ENCODE measurements around the gene PROZ. TPM values are rescaled to one million over a fixed set of nuclear protein-coding genes. Genes with fewer than 3 reads are reported as not detected.

The PROZ gene
- total and polyA plus RNA-seq, 7 experiments from 2014 or later, result 0.24 TPM; not detected in 6

DNA sequence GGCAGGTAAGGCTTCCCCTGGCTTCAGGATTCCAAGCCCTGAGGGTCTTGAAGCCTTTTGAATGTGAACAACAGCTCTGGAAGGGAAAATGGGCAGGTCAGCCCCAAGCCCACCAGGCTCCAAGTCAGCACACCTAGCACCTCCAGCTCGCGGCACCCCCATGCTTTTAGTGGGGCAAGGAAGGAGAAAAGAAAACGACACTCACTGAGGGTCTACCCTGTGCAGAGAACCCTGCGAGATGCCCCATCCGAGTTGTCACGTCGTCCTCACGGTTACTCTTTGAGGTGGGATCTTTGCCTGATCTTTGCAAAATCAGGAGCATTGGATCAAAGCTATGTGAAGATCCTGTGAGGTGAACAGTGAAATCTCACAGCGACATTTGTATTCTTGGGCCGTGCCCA is 41.6 kb upstream of the PROZ start:
- Mint-ChIP-seq H3K36me3 (no peaks in the 10 kb centered on the region), H3K4me1 (no peaks in the 10 kb centered on the region), H3K27ac (no peak overlapping the region), H3K27me3 (no peaks in the 10 kb centered on the region), H3K4me3 (no peak overlapping the region), H3K9me3 (no peaks in the 10 kb centered on the region)
- Histone ChIP-seq H3K27ac (ENCODE audit: low read depth, low read length) (no peak overlapping the region), H3K36me3 (ENCODE audit: control insufficient read depth in 2 of 3, insufficient read depth in 3 of 3, low read length in 3 of 3) (no peaks in the 10 kb centered on the region), H3K4me1 (ENCODE audit: control insufficient read depth in 2 of 2, insufficient read depth in 2 of 2, low read length in 2 of 2) (peaks cover 0 to 3% of the 10 kb centered on the region in 2 donors), H3K27me3 (ENCODE audit: control insufficient read depth in 2 of 2, insufficient read depth in 2 of 2, low read length in 2 of 2) (no peaks in the 10 kb centered on the region), H3K9me3 (ENCODE audit: control insufficient read depth in 2 of 3, low read length in 3 of 3) (no peaks in the 10 kb centered on the region), H3K4me3 (ENCODE audit: low read length) (no peak overlapping the region)
- DNase-seq (no peak), ATAC-seq (no peak)
- POLR2A ChIA-PET, result no interaction called here
- intact Hi-C loops (cut with micrococcal nuclease), result no loop called here
- CTCF ChIA-PET, result no interaction called here

DNA sequence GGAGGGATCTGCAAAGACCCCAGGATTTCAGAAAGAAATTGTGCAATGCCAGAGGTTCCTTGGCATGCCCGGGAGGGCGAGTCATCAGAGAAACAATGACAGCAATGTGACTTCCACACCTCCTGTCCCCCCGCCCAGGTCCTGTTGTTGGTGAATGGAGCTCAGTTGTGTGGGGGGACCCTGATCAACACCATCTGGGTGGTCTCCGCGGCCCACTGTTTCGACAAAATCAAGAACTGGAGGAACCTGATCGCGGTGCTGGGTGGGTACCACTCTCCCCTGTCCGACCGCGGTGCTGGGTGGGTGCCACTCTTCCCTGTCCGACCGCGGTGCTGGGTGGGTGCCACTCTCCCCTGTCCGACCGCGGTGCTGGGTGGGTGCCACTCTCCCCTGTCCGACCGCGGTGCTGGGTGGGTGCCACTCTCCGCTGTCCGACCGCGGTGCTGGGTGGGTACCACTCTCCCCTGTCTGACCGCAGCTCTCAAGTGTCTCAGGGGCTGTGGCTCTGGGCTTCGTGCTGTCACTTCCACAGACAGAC is 41.0 kb upstream of the PROZ start:
- Mint-ChIP-seq H3K4me3 (no peak overlapping the region), H3K27me3 (no peaks in the 10 kb centered on the region), H3K9me3 (no peaks in the 10 kb centered on the region), H3K4me1 (no peaks in the 10 kb centered on the region), H3K36me3 (no peaks in the 10 kb centered on the region), H3K27ac (no peak overlapping the region)
- Histone ChIP-seq H3K27me3 (ENCODE audit: control insufficient read depth in 2 of 2, insufficient read depth in 2 of 2, low read length in 2 of 2) (no peaks in the 10 kb centered on the region), H3K4me1 (ENCODE audit: control insufficient read depth in 2 of 2, insufficient read depth in 2 of 2, low read length in 2 of 2) (peaks cover 0 to 3% of the 10 kb centered on the region in 2 donors), H3K4me3 (ENCODE audit: low read length) (no peak overlapping the region), H3K27ac (ENCODE audit: low read depth, low read length) (no peak overlapping the region), H3K9me3 (ENCODE audit: control insufficient read depth in 2 of 3, low read length in 3 of 3) (no peaks in the 10 kb centered on the region), H3K36me3 (ENCODE audit: control insufficient read depth in 2 of 3, insufficient read depth in 3 of 3, low read length in 3 of 3) (no peaks in the 10 kb centered on the region)
- CTCF ChIA-PET, result no interaction called here
- POLR2A ChIA-PET, result no interaction called here
- ATAC-seq (no peak), DNase-seq (no peak)
- intact Hi-C loops (cut with micrococcal nuclease), result no loop called here

DNA sequence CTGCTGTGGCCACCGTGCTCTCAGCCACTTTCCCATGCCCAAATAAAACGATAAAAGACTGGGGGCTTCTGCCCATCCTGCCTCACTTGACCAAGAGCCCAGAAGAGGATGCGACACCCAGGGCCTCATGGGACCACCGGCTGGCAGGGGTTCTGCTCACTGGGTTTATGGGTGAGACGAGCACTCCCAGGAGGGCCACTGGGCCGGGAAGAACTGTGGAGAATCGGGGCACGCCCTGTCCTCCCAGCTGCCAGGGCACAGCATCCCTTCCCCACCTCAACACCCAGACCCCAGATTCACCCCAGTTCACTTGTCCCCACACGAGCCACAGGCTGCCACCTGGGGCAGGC is 40.6 kb upstream of the PROZ start:
- Mint-ChIP-seq H3K27ac (no peak overlapping the region), H3K36me3 (no peaks in the 10 kb centered on the region), H3K4me1 (peaks cover 0 to under 1% (median 0%) of the 10 kb centered on the region in 7 donors), H3K4me3 (no peak overlapping the region), H3K27me3 (peaks cover 0 to under 1% (median 0%) of the 10 kb centered on the region in 5 donors), H3K9me3 (no peaks in the 10 kb centered on the region)
- ChIA-PET POLR2A (no interaction called here), CTCF (no interaction called here)
- intact Hi-C loops (cut with micrococcal nuclease), result no loop called here
- no peaks in the 10 kb centered on the region for H3K9me3 ChIP-seq (ENCODE audit: control insufficient read depth in 2 of 3, low read length in 3 of 3)
- H3K4me3 ChIP-seq (ENCODE audit: low read length), result no peak overlapping the region
- no peaks in the 10 kb centered on the region for H3K27me3 ChIP-seq (ENCODE audit: control insufficient read depth in 2 of 2, insufficient read depth in 2 of 2, low read length in 2 of 2)
- DNase-seq, result no peak
- H3K4me1 ChIP-seq (ENCODE audit: control insufficient read depth in 2 of 2, insufficient read depth in 2 of 2, low read length in 2 of 2), result peaks cover 0 to 3% of the 10 kb centered on the region in 2 donors
- no peaks in the 10 kb centered on the region for H3K36me3 ChIP-seq (ENCODE audit: control insufficient read depth in 2 of 3, insufficient read depth in 3 of 3, low read length in 3 of 3)
- H3K27ac ChIP-seq (ENCODE audit: low read depth, low read length), result no peak overlapping the region
- no peak for ATAC-seq

DNA sequence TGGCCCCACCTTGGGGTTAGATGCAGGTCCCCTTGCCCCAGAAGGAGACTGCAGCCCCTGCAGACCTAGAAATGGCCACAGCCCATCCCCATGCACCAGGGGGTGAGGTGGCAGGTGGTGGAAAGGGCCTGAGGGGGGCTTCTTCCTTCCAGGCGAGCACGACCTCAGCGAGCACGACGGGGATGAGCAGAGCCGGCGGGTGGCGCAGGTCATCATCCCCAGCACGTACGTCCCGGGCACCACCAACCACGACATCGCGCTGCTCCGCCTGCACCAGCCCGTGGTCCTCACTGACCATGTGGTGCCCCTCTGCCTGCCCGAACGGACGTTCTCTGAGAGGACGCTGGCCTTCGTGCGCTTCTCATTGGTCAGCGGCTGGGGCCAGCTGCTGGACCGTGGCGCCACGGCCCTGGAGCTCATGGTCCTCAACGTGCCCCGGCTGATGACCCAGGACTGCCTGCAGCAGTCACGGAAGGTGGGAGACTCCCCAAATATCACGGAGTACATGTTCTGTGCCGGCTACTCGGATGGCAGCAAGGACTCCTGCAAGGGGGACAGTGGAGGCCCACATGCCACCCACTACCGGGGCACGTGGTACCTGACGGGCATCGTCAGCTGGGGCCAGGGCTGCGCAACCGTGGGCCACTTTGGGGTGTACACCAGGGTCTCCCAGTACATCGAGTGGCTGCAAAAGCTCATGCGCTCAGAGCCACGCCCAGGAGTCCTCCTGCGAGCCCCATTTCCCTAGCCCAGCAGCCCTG is 40.0 kb upstream of the PROZ start:
- H3K4me3 Mint-ChIP-seq, result no peak overlapping the region
- Histone ChIP-seq H3K4me1 (ENCODE audit: control insufficient read depth in 2 of 2, insufficient read depth in 2 of 2, low read length in 2 of 2) (no peaks in the 10 kb centered on the region), H3K4me3 (ENCODE audit: low read length) (no peak overlapping the region), H3K36me3 (ENCODE audit: control insufficient read depth in 2 of 3, insufficient read depth in 3 of 3, low read length in 3 of 3) (no peaks in the 10 kb centered on the region), H3K27me3 (ENCODE audit: control insufficient read depth in 2 of 2, insufficient read depth in 2 of 2, low read length in 2 of 2) (no peaks in the 10 kb centered on the region), H3K27ac (ENCODE audit: low read depth, low read length) (no peak overlapping the region), H3K9me3 (ENCODE audit: control insufficient read depth in 2 of 3, low read length in 3 of 3) (no peaks in the 10 kb centered on the region)
- H3K36me3 Mint-ChIP-seq, result no peaks in the 10 kb centered on the region
- H3K27me3 Mint-ChIP-seq, result peaks cover 0 to 4% (median 0%) of the 10 kb centered on the region in 5 donors
- ChIA-PET POLR2A (no interaction called here), CTCF (no interaction called here)
- no peak for ATAC-seq
- no peak for DNase-seq
- H3K9me3 Mint-ChIP-seq, result no peaks in the 10 kb centered on the region
- peaks cover 0 to 5% (median 0%) of the 10 kb centered on the region in 7 donors for H3K4me1 Mint-ChIP-seq
- no peak overlapping the region for H3K27ac Mint-ChIP-seq
- intact Hi-C loops (cut with micrococcal nuclease), result no loop called here

DNA sequence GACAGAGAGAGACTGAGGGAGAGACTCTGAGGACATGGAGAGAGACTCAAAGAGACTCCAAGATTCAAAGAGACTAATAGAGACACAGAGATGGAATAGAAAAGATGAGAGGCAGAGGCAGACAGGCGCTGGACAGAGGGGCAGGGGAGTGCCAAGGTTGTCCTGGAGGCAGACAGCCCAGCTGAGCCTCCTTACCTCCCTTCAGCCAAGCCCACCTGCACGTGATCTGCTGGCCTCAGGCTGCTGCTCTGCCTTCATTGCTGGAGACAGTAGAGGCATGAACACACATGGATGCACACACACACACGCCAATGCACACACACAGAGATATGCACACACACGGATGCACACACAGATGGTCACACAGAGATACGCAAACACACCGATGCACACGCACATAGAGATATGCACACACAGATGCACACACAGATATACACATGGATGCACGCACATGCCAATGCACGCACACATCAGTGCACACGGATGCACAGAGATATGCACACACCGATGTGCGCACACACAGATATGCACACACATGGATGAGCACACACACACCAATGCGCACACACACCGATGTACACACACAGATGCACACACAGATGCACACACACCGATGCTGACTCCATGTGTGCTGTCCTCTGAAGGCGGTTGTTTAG is 39.2 kb upstream of the PROZ start:
- Histone ChIP-seq H3K4me1 (ENCODE audit: control insufficient read depth in 2 of 2, insufficient read depth in 2 of 2, low read length in 2 of 2) (no peaks in the 10 kb centered on the region), H3K4me3 (ENCODE audit: low read length) (no peak overlapping the region), H3K27ac (ENCODE audit: low read depth, low read length) (no peak overlapping the region), H3K9me3 (ENCODE audit: control insufficient read depth in 2 of 3, low read length in 3 of 3) (no peaks in the 10 kb centered on the region), H3K27me3 (ENCODE audit: control insufficient read depth in 2 of 2, insufficient read depth in 2 of 2, low read length in 2 of 2) (no peaks in the 10 kb centered on the region), H3K36me3 (ENCODE audit: control insufficient read depth in 2 of 3, insufficient read depth in 3 of 3, low read length in 3 of 3) (no peaks in the 10 kb centered on the region)
- no peak overlapping the region for H3K27ac Mint-ChIP-seq
- no peak overlapping the region for H3K4me3 Mint-ChIP-seq
- peaks cover 0 to 1% (median 0%) of the 10 kb centered on the region in 11 donors for H3K9me3 Mint-ChIP-seq
- ATAC-seq (no peak), DNase-seq (no peak)
- no peaks in the 10 kb centered on the region for H3K36me3 Mint-ChIP-seq
- peaks cover 0 to 5% (median 0%) of the 10 kb centered on the region in 7 donors for H3K4me1 Mint-ChIP-seq
- ChIA-PET POLR2A (no interaction called here), CTCF (no interaction called here)
- peaks cover 0 to 4% (median 0%) of the 10 kb centered on the region in 5 donors for H3K27me3 Mint-ChIP-seq
- intact Hi-C loops (cut with micrococcal nuclease), result no loop called here

DNA sequence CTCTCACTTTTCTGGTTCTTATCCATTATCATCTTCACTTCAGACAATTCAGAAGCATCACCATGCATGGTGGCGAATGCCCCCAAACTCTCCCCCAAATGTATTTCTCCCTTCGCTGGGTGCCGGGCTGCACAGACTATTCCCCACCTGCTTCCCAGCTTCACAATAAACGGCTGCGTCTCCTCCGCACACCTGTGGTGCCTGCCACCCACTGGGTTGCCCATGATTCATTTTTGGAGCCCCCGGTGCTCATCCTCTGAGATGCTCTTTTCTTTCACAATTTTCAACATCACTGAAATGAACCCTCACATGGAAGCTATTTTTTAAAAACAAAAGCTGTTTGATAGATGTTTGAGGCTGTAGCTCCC is 38.6 kb upstream of the PROZ start:
- Mint-ChIP-seq H3K27ac (no peak overlapping the region), H3K36me3 (no peaks in the 10 kb centered on the region), H3K9me3 (peaks cover 0 to 1% (median 0%) of the 10 kb centered on the region in 11 donors), H3K4me1 (peaks cover 0 to 5% (median 0%) of the 10 kb centered on the region in 7 donors), H3K27me3 (peaks cover 0 to 4% (median 0%) of the 10 kb centered on the region in 5 donors), H3K4me3 (no peak overlapping the region)
- Histone ChIP-seq H3K36me3 (ENCODE audit: control insufficient read depth in 2 of 3, insufficient read depth in 3 of 3, low read length in 3 of 3) (no peaks in the 10 kb centered on the region), H3K9me3 (ENCODE audit: control insufficient read depth in 2 of 3, low read length in 3 of 3) (no peaks in the 10 kb centered on the region), H3K27ac (ENCODE audit: low read depth, low read length) (no peak overlapping the region), H3K4me1 (ENCODE audit: control insufficient read depth in 2 of 2, insufficient read depth in 2 of 2, low read length in 2 of 2) (no peaks in the 10 kb centered on the region), H3K4me3 (ENCODE audit: low read length) (no peak overlapping the region), H3K27me3 (ENCODE audit: control insufficient read depth in 2 of 2, insufficient read depth in 2 of 2, low read length in 2 of 2) (no peaks in the 10 kb centered on the region)
- no peak for ATAC-seq
- POLR2A ChIA-PET, result no interaction called here
- no peak for DNase-seq
- CTCF ChIA-PET, result no interaction called here
- intact Hi-C loops (cut with micrococcal nuclease), result no loop called here

Measured in naive thymus-derived CD4-positive, alpha-beta T cell (primary cell).